ENCODE results near the gene HOOK1.
"Not testable (repeated sequence)": the region's sequence is repeated elsewhere in the genome, so short reads cannot be mapped to it uniquely, and the experiment has no call there.

Gene HOOK1

GRCh38 chr1:59885160-59885832 is 70.5 kb downstream of the HOOK1 start:
- no peak for DNase-seq (ENCODE audit: low read depth, low spot score)

GRCh38 chr1:59892841-59893811 is 78.4 kb downstream of the HOOK1 start:
- no peak for DNase-seq (ENCODE audit: low read depth, low spot score)

GRCh38 chr1:59897165-59897564 is 82.4 kb downstream of the HOOK1 start:
- DNase-seq (ENCODE audit: low read depth, low spot score) = no peak

GRCh38 chr1:59898927-59899326 is 84.2 kb downstream of the HOOK1 start:
- no peak for DNase-seq (ENCODE audit: low read depth, low spot score)

DNA sequence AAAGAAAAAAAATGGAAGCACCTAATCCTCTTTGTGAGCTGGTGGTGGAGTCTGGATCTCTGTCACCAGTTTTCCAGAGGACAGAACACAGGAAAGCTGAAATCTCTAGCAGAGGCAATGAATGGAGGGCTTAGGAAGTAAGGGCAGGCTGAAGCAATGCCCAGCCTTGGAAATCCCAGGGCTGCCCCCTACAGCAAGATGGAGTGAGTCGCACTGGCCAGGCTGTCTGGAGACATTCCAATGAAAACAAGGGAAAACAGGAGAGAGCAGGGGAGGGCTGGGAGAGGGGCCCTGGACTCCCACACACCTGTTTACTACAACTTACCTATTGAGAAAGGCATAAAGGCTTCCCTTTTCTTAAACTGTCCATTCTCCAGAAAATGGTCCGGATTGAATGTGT is 85.9 kb downstream of the HOOK1 start:
- DNase-seq (ENCODE audit: low read depth, low spot score) = no peak

DNA sequence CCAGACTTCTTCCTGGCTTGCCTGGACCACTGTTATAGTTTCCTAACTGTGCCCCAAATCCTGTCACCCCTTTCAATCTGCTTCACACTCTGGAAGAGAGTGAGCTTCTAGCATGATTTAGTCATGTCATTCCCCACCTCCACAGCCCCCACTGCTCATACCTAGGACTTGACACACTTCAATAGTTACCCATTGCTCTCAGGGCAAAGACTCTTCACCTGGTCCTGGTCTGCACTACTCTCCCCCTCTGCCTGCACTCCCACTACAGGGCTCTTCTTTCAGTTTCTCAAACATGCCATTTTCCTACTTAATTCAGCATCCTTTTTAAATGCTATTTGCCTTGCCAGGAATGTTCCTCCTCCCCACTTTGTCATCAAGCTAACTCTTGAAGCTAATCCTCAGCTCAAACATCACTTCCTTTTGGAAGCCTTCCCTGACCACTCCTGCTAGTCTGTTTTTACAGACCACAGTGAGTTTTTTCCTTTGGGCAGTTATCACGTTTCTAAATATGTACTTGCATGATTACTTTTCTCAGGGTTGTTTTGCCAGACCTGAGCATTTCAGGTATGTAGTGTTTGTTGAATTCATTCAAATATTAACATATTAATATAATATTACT is 87.1 kb downstream of the HOOK1 start:
- DNase-seq (ENCODE audit: low read depth, low spot score) = no peak

DNA sequence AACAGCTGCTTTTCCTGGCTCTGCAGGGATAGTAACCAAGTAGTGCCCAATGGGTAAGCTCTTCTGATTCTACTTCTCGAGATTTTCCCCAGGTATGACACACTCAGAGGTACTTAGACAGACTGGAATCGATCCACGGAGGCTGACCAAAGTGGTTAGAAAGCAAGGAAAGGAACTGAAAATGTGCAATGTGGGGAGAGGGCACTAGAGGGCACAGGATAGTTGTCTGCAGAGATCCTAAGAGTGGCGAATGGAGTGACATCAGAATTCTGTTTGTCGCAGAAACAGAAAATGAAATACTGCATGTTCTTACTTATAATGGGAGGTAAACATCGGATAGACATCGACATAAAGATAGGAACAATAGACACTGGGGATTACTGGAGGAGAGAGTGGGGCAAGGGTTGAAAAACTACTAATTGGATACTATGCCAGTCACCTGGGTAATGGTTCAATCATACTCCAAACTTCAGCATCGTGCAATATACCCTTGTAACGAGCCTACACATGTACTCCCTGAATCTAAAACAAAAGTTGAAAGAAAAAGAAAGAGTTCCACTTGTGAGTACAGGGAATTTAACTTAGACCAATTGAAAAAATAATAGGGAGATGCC is 88.5 kb downstream of the HOOK1 start:
- no peak for DNase-seq (ENCODE audit: low read depth, low spot score)

GRCh38 chr1:59906931-59907330 is 92.2 kb downstream of the HOOK1 start:
- DNase-seq (ENCODE audit: low read depth, low spot score) = no peak

- DNase-seq (ENCODE audit: low read depth, low spot score) = no peak
These were observed 93.3 kb downstream of the HOOK1 start for GRCh38 chr1:59908084-59908483.

DNA sequence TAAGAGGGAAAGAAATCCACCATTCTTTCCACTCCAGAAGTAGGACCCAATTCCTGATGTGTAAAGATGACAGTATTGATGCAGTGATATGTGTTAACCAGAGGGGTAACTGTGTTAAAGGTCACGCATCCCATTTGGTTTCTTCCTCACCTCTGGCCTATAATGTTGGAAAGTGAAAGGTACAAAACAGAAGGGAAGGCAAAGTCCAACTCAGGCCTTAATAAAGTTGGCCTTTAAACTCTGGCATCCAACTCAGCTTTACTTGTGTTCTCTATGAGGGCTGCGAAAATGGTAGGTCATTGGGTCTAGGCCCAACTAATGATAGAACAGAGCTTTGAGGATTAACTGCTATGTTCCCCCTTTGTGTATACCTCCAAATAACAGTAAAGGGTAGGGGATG is 93.9 kb downstream of the HOOK1 start:
- no peak for DNase-seq (ENCODE audit: low read depth, low spot score)

DNA sequence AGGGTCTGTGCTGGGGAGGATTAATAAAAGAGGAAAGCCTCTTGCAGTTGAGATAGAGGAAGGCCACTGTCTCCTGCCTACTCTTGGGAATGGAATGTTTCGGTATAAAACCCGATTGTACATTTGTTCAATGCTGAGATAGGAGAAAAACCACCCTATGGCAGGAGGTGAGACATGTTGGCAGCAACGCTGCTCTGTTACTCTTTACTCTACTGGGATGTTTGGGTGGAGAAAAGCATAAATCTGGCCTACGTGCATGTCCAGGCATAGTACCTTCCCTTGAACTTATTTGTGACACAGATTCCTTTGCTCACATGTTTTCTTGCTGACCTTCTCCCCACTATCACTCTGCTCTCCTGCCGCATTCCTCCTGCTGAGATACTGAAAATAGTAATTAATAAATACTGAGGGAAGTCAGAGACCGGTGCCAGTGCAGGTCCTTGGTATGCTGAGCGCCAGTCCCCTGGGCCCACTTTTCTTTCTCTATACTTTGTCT is 100.1 kb downstream of the HOOK1 start:
- not testable (repeated sequence) for DNase-seq (ENCODE audit: low read depth, low spot score)

DNA sequence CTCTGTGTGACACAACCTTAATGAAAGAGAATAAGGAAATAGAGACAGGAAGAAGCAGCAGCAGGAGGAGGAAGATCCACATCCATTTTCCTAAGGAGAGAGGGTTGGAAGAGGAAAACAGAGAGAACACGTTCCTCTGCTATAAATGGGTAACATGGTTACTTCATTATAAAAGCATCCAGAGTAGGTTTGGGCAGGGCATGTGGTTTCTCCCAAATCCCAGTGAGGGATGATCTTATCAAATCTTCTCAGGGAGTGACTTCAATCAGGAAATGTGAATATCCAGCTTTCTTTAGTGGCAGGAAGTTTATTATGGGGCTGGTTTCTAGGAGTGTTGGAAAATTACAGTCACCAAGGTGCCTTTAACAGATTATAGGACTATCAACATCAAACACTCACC is 100.8 kb downstream of the HOOK1 start:
- DNase-seq (ENCODE audit: low read depth, low spot score) = no peak

DNA sequence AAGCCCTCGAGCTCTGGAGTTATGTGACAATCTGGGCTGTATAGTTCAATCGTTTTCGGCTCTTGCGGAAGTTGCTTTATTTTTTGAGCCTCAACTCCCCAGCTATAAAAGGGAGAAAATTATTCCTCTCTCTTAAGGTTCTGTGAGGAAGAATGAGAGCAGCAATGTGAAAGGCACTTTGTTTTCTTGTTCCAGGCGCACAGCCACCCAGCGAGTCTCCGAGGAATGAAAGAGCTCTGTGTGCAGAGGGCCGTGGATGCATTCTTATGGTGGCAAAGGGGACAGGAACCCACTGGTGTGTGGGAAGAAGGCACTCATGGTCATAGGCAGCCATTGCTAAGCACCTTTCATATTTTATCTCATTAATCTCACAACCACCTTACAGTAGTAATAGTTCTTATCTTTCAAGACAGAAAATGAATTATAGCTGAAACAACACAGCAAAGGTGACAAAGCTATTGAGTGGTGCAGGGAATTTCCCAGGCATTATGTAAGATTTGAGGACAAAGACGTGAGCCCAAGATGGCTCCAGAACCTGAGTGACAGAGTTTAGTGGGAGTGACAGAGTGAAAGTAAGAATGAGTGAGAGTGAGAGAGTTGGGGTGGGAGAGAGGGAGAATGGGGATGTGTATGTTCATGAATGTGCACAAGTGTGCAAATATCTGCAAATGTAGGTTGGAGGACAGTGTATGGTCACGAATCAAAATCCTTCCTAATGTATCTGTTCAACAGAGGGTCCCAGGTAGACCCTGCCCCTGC is 102.5 kb downstream of the HOOK1 start:
- DNase-seq (ENCODE audit: low read depth, low spot score) = no peak

DNA sequence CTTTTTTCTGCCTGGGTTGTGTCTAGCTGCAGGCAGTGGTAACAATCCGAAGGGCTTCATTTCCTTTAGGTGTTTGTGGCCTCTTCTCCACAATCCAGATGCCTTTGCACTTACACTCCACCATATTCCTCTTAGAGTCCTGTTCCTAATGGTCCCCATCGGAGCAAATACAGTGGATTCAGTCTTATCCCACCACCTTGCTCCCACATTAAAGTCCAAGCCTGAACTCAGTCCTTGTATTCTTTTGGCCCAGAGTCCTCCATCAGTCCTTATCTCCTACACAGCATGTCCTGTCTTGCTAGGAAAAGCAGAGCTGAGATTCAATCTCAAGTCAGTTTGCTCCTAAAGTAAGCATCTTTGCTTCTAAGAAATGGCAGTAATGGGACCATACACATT is 103.0 kb downstream of the HOOK1 start:
- no peak for DNase-seq (ENCODE audit: low read depth, low spot score)

DNA sequence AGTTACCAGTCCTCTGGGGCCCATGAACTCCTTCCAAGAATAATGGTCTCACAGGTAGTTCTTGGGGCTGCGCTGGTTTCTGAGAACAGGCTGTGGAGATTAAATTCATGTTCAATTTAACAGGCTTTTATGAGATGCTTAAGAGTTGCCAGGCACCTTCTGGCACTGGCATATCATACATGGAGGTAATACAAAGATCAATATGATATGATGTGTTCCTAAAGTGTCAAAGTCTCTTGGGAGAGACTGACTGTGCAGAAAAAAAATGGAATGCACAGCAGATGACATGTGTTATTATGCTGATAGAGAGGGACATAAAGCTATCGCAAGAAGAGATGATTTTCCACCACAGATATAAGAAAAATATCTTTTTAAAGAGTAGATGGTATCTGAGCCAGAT is 105.0 kb downstream of the HOOK1 start:
- DNase-seq (ENCODE audit: low read depth, low spot score) = no peak

GRCh38 chr1:59921258-59921899 is 106.6 kb downstream of the HOOK1 start:
- DNase-seq (ENCODE audit: low read depth, low spot score) = not testable (repeated sequence)

DNA sequence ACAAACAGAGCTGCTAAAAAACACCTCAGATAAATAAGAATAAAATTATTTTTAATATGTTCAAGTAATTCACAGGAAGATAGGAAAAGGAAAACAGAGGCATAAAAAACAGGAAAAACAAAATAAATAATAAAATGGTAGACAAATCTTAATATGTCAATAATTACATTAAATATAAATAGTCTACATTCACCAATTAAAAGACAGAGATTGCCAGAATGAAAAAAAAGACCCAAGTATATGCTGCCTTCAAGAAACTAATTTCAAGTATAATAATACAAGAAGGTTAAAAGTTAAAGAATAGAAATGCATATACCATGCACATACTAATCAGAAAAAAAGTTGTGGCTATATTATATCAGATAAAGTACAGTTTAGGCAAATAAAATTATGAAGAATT is 109.9 kb downstream of the HOOK1 start:
- DNase-seq (ENCODE audit: low read depth, low spot score) = no peak
